OCI-LY7 (cell line): ENCODE results near the gene SAP30BP. TPM values are rescaled to one million over a fixed set of nuclear protein-coding genes. Genes with fewer than 3 reads are reported as not detected.

Source experiments
- BruUV-seq: library from RNA; stranded (reverse); fragments of 400-500 nt; replicated peaks from 2 replicates; lab custom pipeline; 2021; lab: Mats Ljungman, UMichigan
- CTCF ChIA-PET: fragments of 300-600 bp; sonication (Branson Sonifier 250); formaldehyde crosslinking; loops from one replicate; lab custom pipeline; 2022; ENCODE audit warnings: antibody characterized with exemption; ENCODE audit not compliant: unreplicated experiment; lab: Charles Lee
- POLR2A ChIA-PET: fragments of 300-600 bp; sonication (Branson Sonifier 250); formaldehyde crosslinking; loops from one replicate; lab custom pipeline; 2022; ENCODE audit warnings: antibody characterized with exemption; lab: Charles Lee
- DNase-seq: peaks from one replicate; pipeline ENCODE4 v3.0.0-alpha.2; 2015; ENCODE audit warnings: low spot score
- H2AFZ ChIP-seq: fragments of 200-600 bp; sonication (generic), shearing (Covaris generic); 2 replicates; pipeline ENCODE4 v1.6.1; 2014; ENCODE audit warnings: mild to moderate bottlenecking, antibody characterized with exemption, low read length, moderate library complexity
- H3K27ac ChIP-seq: fragments of 200-600 bp; sonication (generic); 2 replicates; pipeline ENCODE4 v1.5.1; 2014; ENCODE audit warnings: mixed run types, low read depth, mild to moderate bottlenecking, moderate library complexity, low read length, inconsistent platforms; ENCODE audit not compliant: poor library complexity, severe bottlenecking
- H3K36me3 ChIP-seq: fragments of 200-600 bp; sonication (generic); 2 replicates; pipeline ENCODE4 v1.6.1; 2014; ENCODE audit warnings: mild to moderate bottlenecking, antibody characterized with exemption, low read length, moderate library complexity, mixed read lengths; ENCODE audit not compliant: insufficient read depth
- H3K4me1 ChIP-seq: fragments of 200-600 bp; sonication (generic); 2 replicates; pipeline ENCODE4 v1.5.1; 2014; ENCODE audit warnings: mild to moderate bottlenecking, low read length; ENCODE audit not compliant: insufficient read depth, poor library complexity, severe bottlenecking
- H3K4me2 ChIP-seq: fragments of 200-600 bp; sonication (generic); 2 replicates; pipeline ENCODE4 v1.6.1; 2014; ENCODE audit warnings: mild to moderate bottlenecking, low read length
- H3K4me3 ChIP-seq: fragments of 200-600 bp; sonication (generic); 2 replicates; pipeline ENCODE4 v1.5.1; 2014; ENCODE audit warnings: mild to moderate bottlenecking, low read depth, low read length; ENCODE audit not compliant: poor library complexity, severe bottlenecking
- H3K79me2 ChIP-seq: fragments of 200-600 bp; sonication (generic); 2 replicates; pipeline ENCODE4 v1.6.1; 2016; ENCODE audit warnings: low read depth, mild to moderate bottlenecking, low read length, moderate library complexity, mixed read lengths; ENCODE audit not compliant: insufficient read depth
- H3K9me2 ChIP-seq: fragments of 200-600 bp; sonication (generic); 2 replicates; pipeline ENCODE4 v1.6.1; 2016; ENCODE audit warnings: mild to moderate bottlenecking, low read length, mixed read lengths; ENCODE audit not compliant: insufficient read depth
- H3K9me3 ChIP-seq: fragments of 200-600 bp; sonication (generic); 2 replicates; pipeline ENCODE4 v1.6.1; 2014; ENCODE audit warnings: mild to moderate bottlenecking, mixed run types, low read length, mixed read lengths
- H4K20me1 ChIP-seq: fragments of 200-600 bp; sonication (generic); 2 replicates; pipeline ENCODE4 v1.6.1; 2014; ENCODE audit warnings: mild to moderate bottlenecking, antibody characterized with exemption, low read length, moderate library complexity, mixed read lengths; ENCODE audit not compliant: insufficient read depth
- CTCF ChIP-seq: fragments of 200-600 bp; sonication (generic); conservative IDR thresholded peaks from 2 replicates; pipeline ENCODE4 v1.5.1; 2014; ENCODE audit warnings: mild to moderate bottlenecking, antibody characterized with exemption, low read length, moderate library complexity, mixed read lengths
- EZH2phosphoT487 ChIP-seq: fragments of 200-600 bp; sonication (generic); IDR thresholded peaks from 2 replicates; pipeline ENCODE4 v1.6.1; 2018; ENCODE audit warnings: low read depth, borderline replicate concordance, mild to moderate bottlenecking, mixed run types, antibody characterized with exemption, low read length, moderate library complexity, mixed read lengths
- intact Hi-C: fragments of 100-400 bp; cut with micrococcal nuclease; formaldehyde crosslinking; loops from one replicate; pipeline ENCODE4 v1.10.0; 2022; ENCODE audit not compliant: unreplicated experiment
- total RNA-seq, 2 experiments: library from RNA; depleted of rRNA in 1 of 2; stranded (reverse); fragments of >200 nt in 1 of 2; shearing (Covaris generic) in 1 of 2; gene quantifications; 2 replicates each; pipeline ENCODE4 v1.2.3, GENCODE V29; 2014 to 2022

Gene SAP30BP
- total RNA-seq, 2 experiments from 2014 or later: 127 to 187 TPM

- CTCF ChIA-PET: interaction anchor here (0.6 to 0.9 kb wide), 3 partner anchors 9 to 88 kb away, joined by 3 to 4 read pairs (median 3); no protein-coding TSS in a partner anchor
- no peaks in the 10 kb centered on the region for H3K79me2 ChIP-seq
- no peaks in the 10 kb centered on the region for H3K9me3 ChIP-seq
- H3K4me3 ChIP-seq: no peak overlapping the region
- H3K9me2 ChIP-seq: no peaks in the 10 kb centered on the region
- no peaks in the 10 kb centered on the region for H4K20me1 ChIP-seq
- no peak for TF ChIP-seq EZH2phosphoT487
- no peak for TF ChIP-seq CTCF
- H3K36me3 ChIP-seq: no peaks in the 10 kb centered on the region
- H3K4me1 ChIP-seq: peaks cover 24% of the 10 kb centered on the region
- DNase-seq: no peak
- H2AFZ ChIP-seq: no peak overlapping the region
- intact Hi-C loops: no loop called here
- POLR2A ChIA-PET: no interaction called here
- BruUV-seq: no TSS peak
- no peak overlapping the region for H3K4me2 ChIP-seq
- H3K27ac ChIP-seq: no peak overlapping the region
Measured at GRCh38 chr17:75756451-75757085, 89.4 kb downstream of the SAP30BP start.

- Histone ChIP-seq H3K9me2 (no peaks in the 10 kb centered on the region), H3K79me2 (no peaks in the 10 kb centered on the region), H3K27ac (no peak overlapping the region), H3K36me3 (no peaks in the 10 kb centered on the region), H3K4me1 (peaks cover 24% of the 10 kb centered on the region), H3K9me3 (no peaks in the 10 kb centered on the region), H3K4me2 (no peak overlapping the region), H3K4me3 (no peak overlapping the region), H2AFZ (no peak overlapping the region), H4K20me1 (no peaks in the 10 kb centered on the region)
- ChIA-PET CTCF (interaction anchor here (0.6 kb wide), 1 partner anchor 16 kb away, joined by 5 read pairs; no protein-coding TSS in a partner anchor), POLR2A (no interaction called here)
- BruUV-seq: no TSS peak
- TF ChIP-seq CTCF (no peak), EZH2phosphoT487 (no peak)
- no peak for DNase-seq
- intact Hi-C loops: no loop called here
Measured at GRCh38 chr17:75757086-75757681, 90.0 kb downstream of the SAP30BP start.

Other genes with a start within 250 kb of the SAP30BP start
- 36.9 and 60.6 TPM in 2 replicates for gene TMEM94, start 210.7 kb upstream of the SAP30BP start, total RNA-seq (2014; rRNA removed; shearing (Covaris generic))
- gene TMEM94, start 210.7 kb upstream of the SAP30BP start, total RNA-seq (2022): 109 and 121 TPM in 2 replicates
- gene CASKIN2, start 151.8 kb upstream of the SAP30BP start, total RNA-seq (2014; rRNA removed; shearing (Covaris generic)): not detected in 2 replicates
- gene CASKIN2, start 151.8 kb upstream of the SAP30BP start, total RNA-seq (2022): 0.24 and 1.0 TPM in 2 replicates
- gene TSEN54, start 150.8 kb upstream of the SAP30BP start, total RNA-seq (2014; rRNA removed; shearing (Covaris generic)): 45.4 and 57.4 TPM in 2 replicates
- gene TSEN54, start 150.8 kb upstream of the SAP30BP start, total RNA-seq (2022): 57.9 and 69.8 TPM in 2 replicates
- gene LLGL2, start 141.6 kb upstream of the SAP30BP start, total RNA-seq (2014; rRNA removed; shearing (Covaris generic)): 10.7 and 12.6 TPM in 2 replicates
- gene LLGL2, start 141.6 kb upstream of the SAP30BP start, total RNA-seq (2022): 20.9 and 21.6 TPM in 2 replicates
- 8.9 and 9.7 TPM in 2 replicates for gene MYO15B, start 79.5 kb upstream of the SAP30BP start, total RNA-seq (2014; rRNA removed; shearing (Covaris generic))
- 17.7 and 19.2 TPM in 2 replicates for gene MYO15B, start 79.5 kb upstream of the SAP30BP start, total RNA-seq (2022)
- 0.06 TPM in 1 of 2 replicates, not detected in the other for gene SMIM5, start 33.9 kb upstream of the SAP30BP start, total RNA-seq (2014; rRNA removed; shearing (Covaris generic))
- gene SMIM5, start 33.9 kb upstream of the SAP30BP start, total RNA-seq (2022): not detected in 2 replicates
- 90.0 and 91.9 TPM in 2 replicates for gene RECQL5, start 184 bp upstream of the SAP30BP start, total RNA-seq (2014; rRNA removed; shearing (Covaris generic))
- 133 and 139 TPM in 2 replicates for gene RECQL5, start 184 bp upstream of the SAP30BP start, total RNA-seq (2022)
- 0.66 and 2.0 TPM in 2 replicates for gene ITGB4, start 54.1 kb downstream of the SAP30BP start, total RNA-seq (2014; rRNA removed; shearing (Covaris generic))
- 1.9 and 3.9 TPM in 2 replicates for gene ITGB4, start 54.1 kb downstream of the SAP30BP start, total RNA-seq (2022)
- 88.2 and 99.4 TPM in 2 replicates for gene GALK1, start 97.9 kb downstream of the SAP30BP start, total RNA-seq (2014; rRNA removed; shearing (Covaris generic))
- gene GALK1, start 97.9 kb downstream of the SAP30BP start, total RNA-seq (2022): 74.8 and 76.5 TPM in 2 replicates
- gene UNK, start 117.5 kb downstream of the SAP30BP start, total RNA-seq (2014; rRNA removed; shearing (Covaris generic)): 41.5 and 44.0 TPM in 2 replicates
- 67.6 and 77.3 TPM in 2 replicates for gene UNK, start 117.5 kb downstream of the SAP30BP start, total RNA-seq (2022)
- 7.1 and 8.0 TPM in 2 replicates for gene UNC13D, start 177.1 kb downstream of the SAP30BP start, total RNA-seq (2014; rRNA removed; shearing (Covaris generic))
- 12.2 and 17.8 TPM in 2 replicates for gene UNC13D, start 177.1 kb downstream of the SAP30BP start, total RNA-seq (2022)
- gene WBP2, start 188.0 kb downstream of the SAP30BP start, total RNA-seq (2014; rRNA removed; shearing (Covaris generic)): 24.1 and 29.9 TPM in 2 replicates
- 117 and 123 TPM in 2 replicates for gene WBP2, start 188.0 kb downstream of the SAP30BP start, total RNA-seq (2022)
- gene TRIM47, start 211.2 kb downstream of the SAP30BP start, total RNA-seq (2014; rRNA removed; shearing (Covaris generic)): 32.7 and 41.9 TPM in 2 replicates
- gene TRIM47, start 211.2 kb downstream of the SAP30BP start, total RNA-seq (2022): 21.6 and 25.9 TPM in 2 replicates
- 45.0 and 54.2 TPM in 2 replicates for gene TRIM65, start 229.6 kb downstream of the SAP30BP start, total RNA-seq (2014; rRNA removed; shearing (Covaris generic))
- 60.4 and 62.9 TPM in 2 replicates for gene TRIM65, start 229.6 kb downstream of the SAP30BP start, total RNA-seq (2022)
- 91.9 and 112 TPM in 2 replicates for gene MRPL38, start 237.5 kb downstream of the SAP30BP start, total RNA-seq (2014; rRNA removed; shearing (Covaris generic))
- gene MRPL38, start 237.5 kb downstream of the SAP30BP start, total RNA-seq (2022): 175 and 198 TPM in 2 replicates